Measurements from ENCODE around the gene MAPRE3. TPM values are rescaled to one million over a fixed set of nuclear protein-coding genes. Genes with fewer than 3 reads are reported as not detected.

Gene MAPRE3
- total and polyA plus RNA-seq, 9 of the 15 experiments (the other 6 are each of a cell fraction or from before 2014, with no cell fraction given): 0.70 to 43.2 (median 12.6) TPM

- no peak for TF ChIP-seq E2F5 (CRISPR knock-in tag; IDR thresholded peaks at IDR 0.05)
- TF ChIP-seq STAT6 (CRISPR knock-in tag; IDR thresholded peaks at IDR 0.05): no peak
- TF ChIP-seq JUN (IDR thresholded peaks at IDR 0.05; ENCODE audit: borderline replicate concordance, low read depth, low read length): no peak
- TF ChIP-seq JUN (CRISPR knock-in tag; IDR thresholded peaks at IDR 0.05; ENCODE audit: borderline replicate concordance): no peak
- no peak for TF ChIP-seq ETS1 (conservative IDR thresholded peaks at IDR 0.05; ENCODE audit: control insufficient read depth, low read depth, low read length)
- peak; percentile 88 for TF ChIP-seq CBFA2T3 (IDR thresholded peaks at IDR 0.05)
- TF ChIP-seq U2AF2 (optimal IDR thresholded peaks at IDR 0.05; ENCODE audit: low read depth, low read length): no peak
- peak; percentile 80; the same call in 1 of the 2 replicates for TF ChIP-seq HDAC2 (IDR thresholded peaks at IDR 0.05)
- no peak for TF ChIP-seq ETS2 (tag; IDR thresholded peaks at IDR 0.05; ENCODE audit: borderline replicate concordance, poor library complexity, severe bottlenecking)
- TF ChIP-seq CTCF (IDR thresholded peaks at IDR 0.05 in 2 of 3, conservative IDR thresholded peaks at IDR 0.05 in 1 of 3; ENCODE audit: insufficient read depth in 2 of 3, low read depth in 1 of 3, low read length in 3 of 3): no peak
- TF ChIP-seq ZNF76 (CRISPR knock-in tag; IDR thresholded peaks at IDR 0.05; ENCODE audit: borderline replicate concordance): peak; percentile 70; the same call in 1 of the 2 replicates
- TF ChIP-seq KDM4B (IDR thresholded peaks at IDR 0.05; ENCODE audit: borderline replicate concordance in 2 of 2, low read depth in 1 of 2): no peak
- TF ChIP-seq ZNF121 (CRISPR knock-in tag; conservative IDR thresholded peaks at IDR 0.05): peak; percentile 96
- TF ChIP-seq YY1 (IDR thresholded peaks at IDR 0.05; ENCODE audit: borderline replicate concordance in 1 of 3, control insufficient read depth in 1 of 3, extremely low read depth in 1 of 3, insufficient read depth in 3 of 3, insufficient read length in 1 of 3, insufficient replicate concordance in 2 of 3, low read depth in 1 of 3, low read length in 2 of 3): no peak
- TF ChIP-seq HINFP (tag; conservative IDR thresholded peaks at IDR 0.05; ENCODE audit: low read depth): no peak
- no peak for TF ChIP-seq NR3C1 (CRISPR knock-in tag; IDR thresholded peaks at IDR 0.05)
- no peak for TF ChIP-seq MEIS2 (IDR thresholded peaks at IDR 0.05; ENCODE audit: partially characterized antibody)
Measured at GRCh38 chr2:27006602-27007415, 36.4 kb downstream of the MAPRE3 start (continued).

All from K562 (cell line).